Thoracic aorta (tissue), 2 donors: ENCODE data around the gene KCTD19. TPM values are rescaled to one million over a fixed set of nuclear protein-coding genes. Genes with fewer than 3 reads are reported as not detected.

Experiments
- ATAC-seq: fragments of 150-250 bp; one replicate; pipeline ENCODE4 v1.8.0; 2017; ENCODE audit warnings: low read depth; ENCODE audit not compliant: insufficient number of reproducible peaks, low FRiP score
- DNase-seq: peaks from one replicate; pipeline ENCODE4 v3.0.0-alpha.2; 2020; ENCODE audit warnings: low spot score
- H3K27ac ChIP-seq, 2 donors: fragments of 200-600 bp; sonication (generic); 1 replicate in 1 of 2; 2 replicates in 1 of 2; pipeline ENCODE4 v1.5.1; 2016; ENCODE audit warnings: mild to moderate bottlenecking in 2 of 2, moderate library complexity in 2 of 2
- H3K27me3 ChIP-seq: fragments of 200-600 bp; sonication (generic); replicated peaks from 2 replicates; pipeline ENCODE4 v1.6.0; 2016; ENCODE audit warnings: mild to moderate bottlenecking; ENCODE audit not compliant: insufficient read depth
- H3K36me3 ChIP-seq: fragments of 200-600 bp; sonication (generic); one replicate; pipeline ENCODE4 v1.5.1; 2016
- H3K4me1 ChIP-seq, 2 donors: fragments of 200-600 bp; sonication (generic); 1 replicate in 1 of 2; 2 replicates in 1 of 2; pipeline versions ENCODE4 v1.5.1 to v1.6.0; 2016; ENCODE audit warnings: low read depth in 2 of 2, mild to moderate bottlenecking in 1 of 2; ENCODE audit not compliant: control insufficient read depth in 1 of 2
- H3K4me3 ChIP-seq: fragments of 200-600 bp; sonication (generic); 2 replicates; pipeline ENCODE4 v1.5.1; 2016; ENCODE audit warnings: mild to moderate bottlenecking
- H3K9me3 ChIP-seq: fragments of 200-600 bp; sonication (generic); 2 replicates; pipeline ENCODE4 v1.5.1; 2016
- CTCF ChIP-seq: fragments of 200-600 bp; sonication (generic); IDR thresholded peaks from one replicate; pipeline ENCODE4 v1.5.1; 2019; ENCODE audit warnings: antibody characterized with exemption
- total RNA-seq, 2 donors: library from RNA; depleted of rRNA; stranded (reverse); fragments of >200 nt; gene quantifications; one replicate each; pipeline versions ENCODE4 v1.1.0 to v1.2.3, GENCODE V29; 2016

Gene KCTD19
- total RNA-seq, 2 donors from 2014 or later: not detected

- H3K4me1 ChIP-seq: peaks cover 42 to 57% of the 10 kb centered on the region in 2 donors
- no peak for TF ChIP-seq CTCF
- H3K27me3 ChIP-seq: no peaks in the 10 kb centered on the region
- peaks cover 6% of the 10 kb centered on the region for H3K36me3 ChIP-seq
- no peaks in the 10 kb centered on the region for H3K9me3 ChIP-seq
- ATAC-seq (no peak), DNase-seq (no peak)
- H3K4me3 ChIP-seq: no peak overlapping the region
- peak overlapping the region; percentile 74 to 84 for H3K27ac ChIP-seq
Observed at GRCh38 chr16:67243481-67243880, 83.1 kb downstream of the KCTD19 start.

- Histone ChIP-seq H3K36me3 (peaks cover 18% of the 10 kb centered on the region), H3K27ac (peak overlapping the region; percentile 83 to 89), H3K4me3 (no peak overlapping the region), H3K27me3 (no peaks in the 10 kb centered on the region), H3K4me1 (peaks cover 34 to 47% of the 10 kb centered on the region in 2 donors), H3K9me3 (no peaks in the 10 kb centered on the region)
- TF ChIP-seq CTCF: no peak
- no peak for DNase-seq
- ATAC-seq: no peak
Observed at GRCh38 chr16:67242138-67242730, 84.3 kb downstream of the KCTD19 start.

GRCh38 chr16:67241008-67241900, 85.3 kb downstream of the KCTD19 start:
- TF ChIP-seq CTCF: no peak
- Histone ChIP-seq H3K4me1 (peaks cover 34 to 47% of the 10 kb centered on the region in 2 donors), H3K4me3 (no peak overlapping the region), H3K27me3 (no peaks in the 10 kb centered on the region), H3K27ac (peak overlapping the region; percentile 83 to 89), H3K9me3 (no peaks in the 10 kb centered on the region), H3K36me3 (peaks cover 24% of the 10 kb centered on the region)
- ATAC-seq: peak; percentile 4
- DNase-seq: no peak

GRCh38 chr16:67240506-67240905, 86.0 kb downstream of the KCTD19 start:
- ATAC-seq: no peak
- DNase-seq: no peak
- no peaks in the 10 kb centered on the region for H3K9me3 ChIP-seq
- peaks cover 32% of the 10 kb centered on the region for H3K36me3 ChIP-seq
- H3K27me3 ChIP-seq: no peaks in the 10 kb centered on the region
- no peak for TF ChIP-seq CTCF
- H3K27ac ChIP-seq: peak overlapping the region; percentile 48 to 89
- no peak overlapping the region for H3K4me3 ChIP-seq
- H3K4me1 ChIP-seq: peaks cover 30 to 41% of the 10 kb centered on the region in 2 donors

Other genes with a start within 250 kb of the KCTD19 start
- gene PHAF1, start 216.8 kb downstream of the KCTD19 start, total RNA-seq: 10 to 100 TPM; 15.6 to 27.2 TPM
- 10 to 100 TPM; 33.5 to 59.6 TPM for gene B3GNT9, start 175.7 kb downstream of the KCTD19 start, total RNA-seq
- 10 to 100 TPM; 18.4 to 52.1 TPM for gene TRADD, start 166.8 kb downstream of the KCTD19 start, total RNA-seq
- gene FBXL8, start 166.8 kb downstream of the KCTD19 start, total RNA-seq: 10 to 100 TPM; 25.6 to 40.2 TPM
- gene HSF4, start 162.0 kb downstream of the KCTD19 start, total RNA-seq: 10 to 100 TPM; 44.1 to 87.5 TPM
- 10 to 100 TPM; 43.5 to 80.8 TPM for gene NOL3, start 156.2 kb downstream of the KCTD19 start, total RNA-seq
- 10 to 100 TPM; 13.7 to 28.4 TPM for gene MATCAP1, start 142.8 kb downstream of the KCTD19 start, total RNA-seq
- 1 to 10 TPM in 1 of 2 donors, under 1 TPM in 1; 0.68 to 1.5 TPM for gene EXOC3L1, start 136.6 kb downstream of the KCTD19 start, total RNA-seq
- 100 to 1,000 TPM in 1 of 2 donors, 10 to 100 TPM in 1; 96.4 to 120 TPM for gene E2F4, start 134.6 kb downstream of the KCTD19 start, total RNA-seq
- 1 to 10 TPM; 1.4 TPM for gene ELMO3, start 127.6 kb downstream of the KCTD19 start, total RNA-seq
- 10 to 100 TPM; 21.2 to 32.2 TPM for gene TMEM208, start 99.6 kb downstream of the KCTD19 start, total RNA-seq
- 10 to 100 TPM; 28.5 to 31.7 TPM for gene FHOD1, start 79.3 kb downstream of the KCTD19 start, total RNA-seq
- 1 to 10 TPM; 1.4 to 1.8 TPM for gene SLC9A5, start 77.8 kb downstream of the KCTD19 start, total RNA-seq
- gene PLEKHG4, start 47.2 kb downstream of the KCTD19 start, total RNA-seq: 10 to 100 TPM in 1 of 2 donors, 1 to 10 TPM in 1; 3.1 to 15.6 TPM
- gene LRRC36, start 74 bp upstream of the KCTD19 start, total RNA-seq: not detected
- gene TPPP3, start 66.8 kb upstream of the KCTD19 start, total RNA-seq: 10 to 100 TPM; 12.6 to 34.9 TPM
- gene ZDHHC1, start 89.7 kb upstream of the KCTD19 start, total RNA-seq: 10 to 100 TPM; 15.0 to 28.7 TPM
- gene HSD11B2, start 104.4 kb upstream of the KCTD19 start, total RNA-seq: not detected
- gene ATP6V0D1, start 154.4 kb upstream of the KCTD19 start, total RNA-seq: 10 to 100 TPM; 68.6 to 72.7 TPM
- gene AGRP, start 156.8 kb upstream of the KCTD19 start, total RNA-seq: not detected
- 100 to 1,000 TPM in 1 of 2 donors, 10 to 100 TPM in 1; 98.0 to 101 TPM for gene RIPOR1, start 202.1 kb upstream of the KCTD19 start, total RNA-seq
- 10 to 100 TPM; 23.0 to 26.7 TPM for gene CTCF, start 235.8 kb upstream of the KCTD19 start, total RNA-seq